Heart right ventricle (tissue), 16 donors: ENCODE data around the gene RFX8. TPM values are rescaled to one million over a fixed set of nuclear protein-coding genes. Genes with fewer than 3 reads are reported as not detected.

ENCODE experiments used
- ATAC-seq, 8 donors: fragments of 200-7000 bp; cut with Tn5 transposase; one replicate each; pipeline ENCODE4 v1.9.1; 2020; ENCODE audit warnings: mild to moderate bottlenecking in 8 of 8, moderate library complexity in 8 of 8, moderate number of reproducible peaks in 1 of 8
- DNase-seq, 2 donors: peaks; one replicate each; pipeline ENCODE4 v3.0.0-alpha.2; 2020
- H3K27ac ChIP-seq, 10 donors: fragments of 200-600 bp; sonication (generic) in 2 of 10; one replicate each; pipeline versions ENCODE4 v1.5.0 to v1.8.0; 2020 to 2022; ENCODE audit warnings: mild to moderate bottlenecking in 3 of 10
- H3K27me3 ChIP-seq, 7 donors: fragments of 200-600 bp; one replicate each; pipeline ENCODE4 v1.8.0; 2021 to 2022; ENCODE audit warnings: mild to moderate bottlenecking in 2 of 7
- H3K36me3 ChIP-seq, 9 donors: fragments of 200-600 bp; sonication (generic) in 1 of 9; one replicate each; pipeline versions ENCODE4 v1.5.0 to v1.8.0; 2020 to 2022; ENCODE audit warnings: mild to moderate bottlenecking in 2 of 9
- H3K4me1 ChIP-seq, 9 donors: fragments of 200-600 bp; sonication (generic) in 1 of 9; one replicate each; pipeline versions ENCODE4 v1.5.0 to v1.8.0; 2020 to 2022; ENCODE audit warnings: mild to moderate bottlenecking in 4 of 9
- H3K4me3 ChIP-seq, 10 donors: fragments of 200-600 bp; sonication (generic) in 2 of 10; one replicate each; pipeline versions ENCODE4 v1.5.0 to v1.8.0; 2020 to 2022; ENCODE audit warnings: mild to moderate bottlenecking in 7 of 10, moderate library complexity in 2 of 10
- H3K9me3 ChIP-seq, 11 donors: fragments of 200-600 bp in 10 of 11; sonication (generic) in 2 of 11; one replicate each; pipeline versions ENCODE4 v1.5.0 to v1.8.0; 2013 to 2022; ENCODE audit warnings: mild to moderate bottlenecking in 2 of 11, control low read depth in 1 of 11, moderate library complexity in 1 of 11
- CTCF ChIP-seq, 9 donors: fragments of 200-600 bp; sonication (generic) in 2 of 9; IDR thresholded peaks; one replicate each; pipeline versions ENCODE4 v1.5.0 to v1.8.0; 2021 to 2022; ENCODE audit warnings: antibody characterized with exemption in 9 of 9, mild to moderate bottlenecking in 5 of 9, moderate library complexity in 1 of 9
- WGBS, 2 donors: extraction: QIAGEN DNeasy Blood & Tissue Kit; methylation state at CpG; one replicate each; pipeline ENCODE4 v1.1.7; 2013; ENCODE audit warnings: inconsistent platforms in 1 of 2; 5-methylcytosine and 5-hydroxymethylcytosine counted together
- intact Hi-C, 10 donors: fragments of 100-400 bp; cut with DNase I; formaldehyde crosslinking; loops; one replicate each; pipeline versions ENCODE4 v1.11.1 to v1.14.2; 2022
- polyA plus RNA-seq, 2 donors: library from polyadenylated mRNA; stranded (reverse); fragments of 200-250 nt; gene quantifications; one replicate each; pipeline ENCODE4 v1.2.3, GENCODE V29; 2013
- total RNA-seq, 10 donors: library from RNA; stranded (reverse); fragmentation: NEBNext Ultra II Directional in 3 of 10; extraction: Animal tissue kit (Norgen Biotek cat#: 25700) in 3 of 10; gene quantifications; one replicate each; pipeline versions ENCODE4 v1.2.1 to v1.2.4, GENCODE V29; 2021 to 2023
- donor health status: Arrhythmogenic right ventricular cardiomyopathy.
- donor health status: ischemic (EF 13 %, LVEDD 7.1; RV severe dilation, severe dysfunction).
- donor health status: healthy with polysubstance abuse.
- donor health status: DM: no; HTN: yes; CAD: no.
- donor health status: DM: no; HTN: no; CAD: no.
- donor health status: ischemic (EF 25% LVEDD 6.9; RV normal size, moderate dysfunction).
- donor health status: ischemic (EF 25% LVEDD 5.7; RV mildly dilated, moderate dysfunction).
- donor health status: healthy.
- donor health status: DM: yes; HTN: yes; CAD: no.
- donor health status: Ischemic cardiomyopathy.
- donor health status: ischemic (EF 35%, LVEDD 5.7; RV mildly dilated, moderate dysfunction).
- donor health status: nonischemic (EF 11% LVEDD 7.7; RV severe dilation, severe dysfunction).
- donor health status: DM: yes; HTN: yes; CAD: no.
- donor health status: PGD.
- donor health status: ischemic (EF 29% LVEDD 5.4; RV normal size, mild dysfunction).
- donor health status: nonischemic (EF 23%, LVEDD 6.1; RV moderate dilation, normal function).

Gene RFX8
- total and polyA plus RNA-seq, 12 donors = 0.15 to 0.44 (median 0.16) TPM; not detected in 5

DNA sequence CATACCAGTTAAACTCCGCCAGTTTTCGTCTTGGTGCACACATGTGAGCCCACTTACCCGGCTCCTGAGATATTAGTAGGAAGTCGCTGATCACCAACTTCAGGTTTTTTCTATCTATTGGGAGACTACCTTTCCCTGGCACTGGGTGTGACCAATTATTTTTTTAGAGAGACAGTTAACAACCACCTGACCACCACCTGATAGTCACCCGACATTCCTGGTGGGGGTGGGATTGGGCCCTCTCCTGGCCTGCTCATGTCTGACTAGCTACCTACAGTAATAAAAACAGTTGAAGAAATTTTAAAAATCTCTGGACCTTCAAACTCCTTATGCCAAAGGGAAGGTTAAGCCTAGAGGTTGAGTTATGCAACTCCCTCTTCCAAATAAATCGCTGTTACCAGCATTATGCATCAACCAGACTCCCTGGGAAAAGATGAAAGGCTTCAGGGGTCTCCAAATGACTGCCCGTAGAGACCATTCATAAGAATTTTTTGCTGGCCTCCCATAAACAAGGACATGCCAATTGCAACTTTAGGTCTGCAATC lies 115.4 kb downstream of the RFX8 start:
- H3K36me3 ChIP-seq = no peaks in the 10 kb centered on the region
- H3K4me3 ChIP-seq = no peak overlapping the region
- H3K9me3 ChIP-seq = no peaks in the 10 kb centered on the region
- no peak for ATAC-seq
- 92 to 94% methylated on average over 7 of the region's 7 CpGs for WGBS, 2 donors
- peaks cover 0 to 3% (median 0%) of the 10 kb centered on the region in 7 donors for H3K27me3 ChIP-seq
- intact Hi-C loops = no loop called here
- no peak for DNase-seq
- H3K27ac ChIP-seq = no peak overlapping the region
- peaks cover 0 to 13% (median 0%) of the 10 kb centered on the region in 9 donors for H3K4me1 ChIP-seq
- no peak for TF ChIP-seq CTCF (IDR thresholded peaks at IDR 0.05)

GRCh38 chr2:101357376-101357775 lies 117.5 kb downstream of the RFX8 start:
- Histone ChIP-seq H3K36me3 (no peaks in the 10 kb centered on the region), H3K4me1 (peaks cover 0 to 13% (median 0%) of the 10 kb centered on the region in 9 donors), H3K27me3 (no peaks in the 10 kb centered on the region), H3K27ac (no peak overlapping the region), H3K9me3 (no peaks in the 10 kb centered on the region), H3K4me3 (no peak overlapping the region)
- intact Hi-C loops = no loop called here
- no peak for TF ChIP-seq CTCF (IDR thresholded peaks at IDR 0.05)
- DNase-seq (no peak), ATAC-seq (no peak)

GRCh38 chr2:101356521-101356920 lies 118.4 kb downstream of the RFX8 start:
- DNase-seq (no peak), ATAC-seq (no peak)
- Histone ChIP-seq H3K4me3 (no peak overlapping the region), H3K9me3 (no peaks in the 10 kb centered on the region), H3K36me3 (no peaks in the 10 kb centered on the region), H3K27ac (no peak overlapping the region), H3K4me1 (peaks cover 0 to 6% (median 0%) of the 10 kb centered on the region in 9 donors), H3K27me3 (no peaks in the 10 kb centered on the region)
- 57 to 78% methylated on average over 2 of the region's 2 CpGs for WGBS, 2 donors
- intact Hi-C loops = no loop called here
- no peak for TF ChIP-seq CTCF (IDR thresholded peaks at IDR 0.05)

DNA sequence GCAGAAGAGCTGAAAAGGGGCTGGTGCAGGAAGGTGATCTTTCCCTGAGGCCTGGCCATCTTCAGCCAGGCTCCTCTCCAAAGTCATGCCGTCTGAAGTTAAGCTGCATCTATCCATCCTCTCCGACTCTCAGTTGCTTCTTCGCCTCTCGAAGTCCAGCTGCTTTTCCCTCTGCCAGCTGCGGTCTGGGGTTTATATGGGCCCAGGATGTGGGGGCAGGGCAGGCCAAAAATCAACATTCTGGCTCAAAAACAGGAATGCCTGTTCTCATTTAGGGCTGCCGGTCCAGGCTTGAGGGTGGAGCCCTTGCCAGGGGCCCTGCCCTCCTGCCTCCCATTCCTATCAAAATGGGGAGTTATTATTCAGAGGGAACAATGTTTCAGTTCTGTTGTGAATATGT lies 118.9 kb downstream of the RFX8 start:
- ATAC-seq = no peak
- Histone ChIP-seq H3K4me3 (no peak overlapping the region), H3K27ac (no peak overlapping the region), H3K4me1 (peaks cover 0 to 2% (median 0%) of the 10 kb centered on the region in 9 donors), H3K27me3 (no peaks in the 10 kb centered on the region), H3K9me3 (no peaks in the 10 kb centered on the region), H3K36me3 (no peaks in the 10 kb centered on the region)
- intact Hi-C loops = no loop called here
- 82 to 84% methylated on average over 6 of the region's 6 CpGs for WGBS, 2 donors
- TF ChIP-seq CTCF (IDR thresholded peaks at IDR 0.05) = no peak
- no peak for DNase-seq
